HUES48 (cell line): ENCODE results near the gene ORM2.
"Not testable (repeated sequence)": the region's sequence is repeated elsewhere in the genome, so short reads cannot be mapped to it uniquely, and the experiment has no call there.

Experiments used
- H3K27ac ChIP-seq: one replicate; pipeline ENCODE4 v1.7.0; 2013; ENCODE audit warnings: low read depth, low read length, inconsistent platforms
- H3K27me3 ChIP-seq: 2 replicates; pipeline ENCODE4 v1.6.1; 2013; ENCODE audit warnings: mild to moderate bottlenecking, low read length; ENCODE audit not compliant: control insufficient read depth, insufficient read depth
- H3K36me3 ChIP-seq: 2 replicates; pipeline ENCODE4 v1.6.1; 2013; ENCODE audit warnings: low read length; ENCODE audit not compliant: control insufficient read depth, insufficient read depth
- H3K4me1 ChIP-seq: 2 replicates; pipeline ENCODE4 v1.6.1; 2013; ENCODE audit warnings: mild to moderate bottlenecking, low read length; ENCODE audit not compliant: control insufficient read depth, insufficient read depth
- H3K4me3 ChIP-seq: 2 replicates; pipeline ENCODE4 v1.5.1; 2013; ENCODE audit warnings: mild to moderate bottlenecking, low read depth, low read length
- H3K9ac ChIP-seq: 2 replicates; pipeline ENCODE4 v1.6.1; 2013; ENCODE audit warnings: mild to moderate bottlenecking, low read depth, low read length, moderate library complexity
- H3K9me3 ChIP-seq: 2 replicates; pipeline ENCODE4 v1.6.1; 2013; ENCODE audit warnings: low read length; ENCODE audit not compliant: control insufficient read depth, insufficient read depth

Gene ORM2

GRCh38 chr9:114325684-114326254, 3.9 kb upstream of the ORM2 start:
- not testable (repeated sequence) for H3K36me3 ChIP-seq, H3K27ac ChIP-seq, H3K4me3 ChIP-seq, H3K27me3 ChIP-seq, H3K9ac ChIP-seq, H3K9me3 ChIP-seq, H3K4me1 ChIP-seq

GRCh38 chr9:114327749-114328148, 1.9 kb upstream of the ORM2 start:
- no peaks in the 10 kb centered on the region for H3K9me3 ChIP-seq
- no peak overlapping the region for H3K27ac ChIP-seq
- H3K4me3 ChIP-seq, result no peak overlapping the region
- no peaks in the 10 kb centered on the region for H3K27me3 ChIP-seq
- H3K36me3 ChIP-seq, result no peaks in the 10 kb centered on the region
- no peaks in the 10 kb centered on the region for H3K4me1 ChIP-seq
- no peak overlapping the region for H3K9ac ChIP-seq

GRCh38 chr9:114328357-114328820, 1.3 kb upstream of the ORM2 start:
- H3K4me3 ChIP-seq, H3K4me1 ChIP-seq, H3K27ac ChIP-seq, H3K27me3 ChIP-seq, H3K9me3 ChIP-seq, H3K36me3 ChIP-seq, H3K9ac ChIP-seq: not testable (repeated sequence)

GRCh38 chr9:114328937-114329624, 588 bp upstream of the ORM2 start:
- H3K36me3 ChIP-seq, H3K4me3 ChIP-seq, H3K27me3 ChIP-seq, H3K27ac ChIP-seq, H3K9ac ChIP-seq, H3K9me3 ChIP-seq, H3K4me1 ChIP-seq: not testable (repeated sequence)

- Histone ChIP-seq H3K4me3 (no peak overlapping the region), H3K36me3 (no peaks in the 10 kb centered on the region)
These were observed 967 bp downstream of the ORM2 start for GRCh38 chr9:114330636-114331035.

GRCh38 chr9:114331229-114332195, 1.8 kb downstream of the ORM2 start:
- H3K4me3 ChIP-seq, result not testable (repeated sequence)

More at GRCh38 chr9:114330636-114331035, 967 bp downstream of the ORM2 start:
- H3K4me1 ChIP-seq, result no peaks in the 10 kb centered on the region
- no peak overlapping the region for H3K9ac ChIP-seq
- H3K9me3 ChIP-seq, result no peaks in the 10 kb centered on the region
- H3K27me3 ChIP-seq, result no peaks in the 10 kb centered on the region
- H3K27ac ChIP-seq, result no peak overlapping the region

GRCh38 chr9:114332474-114333040, 2.9 kb downstream of the ORM2 start:
- H3K27ac ChIP-seq, H3K9me3 ChIP-seq, H3K4me1 ChIP-seq, H3K27me3 ChIP-seq, H3K36me3 ChIP-seq, H3K9ac ChIP-seq, H3K4me3 ChIP-seq: not testable (repeated sequence)

More at GRCh38 chr9:114331229-114332195, 1.8 kb downstream of the ORM2 start:
- not testable (repeated sequence) for H3K27ac ChIP-seq, H3K27me3 ChIP-seq, H3K9ac ChIP-seq, H3K4me1 ChIP-seq, H3K36me3 ChIP-seq, H3K9me3 ChIP-seq

GRCh38 chr9:114333718-114334117, 4.0 kb downstream of the ORM2 start:
- H3K9ac ChIP-seq, H3K4me3 ChIP-seq, H3K27me3 ChIP-seq, H3K9me3 ChIP-seq, H3K4me1 ChIP-seq, H3K27ac ChIP-seq: not testable (repeated sequence)
- peaks cover 17% of the 10 kb centered on the region for H3K36me3 ChIP-seq

- H3K36me3 ChIP-seq, result peaks cover 21% of the 10 kb centered on the region
- no peaks in the 10 kb centered on the region for H3K9me3 ChIP-seq
- no peaks in the 10 kb centered on the region for H3K27me3 ChIP-seq
- no peaks in the 10 kb centered on the region for H3K4me1 ChIP-seq
- no peak overlapping the region for H3K9ac ChIP-seq
- H3K27ac ChIP-seq, result no peak overlapping the region
- no peak overlapping the region for H3K4me3 ChIP-seq
These were observed 4.8 kb downstream of the ORM2 start for GRCh38 chr9:114334490-114334889.

GRCh38 chr9:114335745-114336144, 6.1 kb downstream of the ORM2 start:
- H3K9me3 ChIP-seq, result no peaks in the 10 kb centered on the region
- peaks cover 31% of the 10 kb centered on the region for H3K36me3 ChIP-seq
- H3K27me3 ChIP-seq, result no peaks in the 10 kb centered on the region
- no peak overlapping the region for H3K9ac ChIP-seq
- H3K27ac ChIP-seq, result no peak overlapping the region
- H3K4me3 ChIP-seq, result no peak overlapping the region
- no peaks in the 10 kb centered on the region for H3K4me1 ChIP-seq
